GM12873 (cell line): ENCODE measurements around the gene KCTD6.

ENCODE experiments used
- CTCF ChIP-seq: IDR thresholded peaks from 2 replicates; pipeline ENCODE4 v1.5.1; 2012; ENCODE audit warnings: low read depth, mild to moderate bottlenecking, moderate library complexity, low read length, control low read depth; ENCODE audit not compliant: insufficient read depth; ENCODE audit errors: missing control alignments

Gene KCTD6

GRCh38 chr3:58466899-58467563, 24.9 kb upstream of the KCTD6 start:
- TF ChIP-seq CTCF, result no peak

GRCh38 chr3:58469096-58469495, 22.8 kb upstream of the KCTD6 start:
- TF ChIP-seq CTCF, result no peak

- TF ChIP-seq CTCF, result no peak
Measured at GRCh38 chr3:58470363-58471024, 21.4 kb upstream of the KCTD6 start.

GRCh38 chr3:58471025-58471887, 20.6 kb upstream of the KCTD6 start:
- TF ChIP-seq CTCF, result no peak

- no peak for TF ChIP-seq CTCF
Measured at GRCh38 chr3:58473275-58473674, 18.6 kb upstream of the KCTD6 start.

GRCh38 chr3:58474348-58474911, 17.5 kb upstream of the KCTD6 start:
- TF ChIP-seq CTCF, result no peak
